Activated B cell treated with CpG ODN at 0.5 μM for 24 hours (primary cell): Measurements from ENCODE around the gene TBC1D17. TPM values are rescaled to one million over a fixed set of nuclear protein-coding genes. Genes with fewer than 3 reads are reported as not detected.

ENCODE experiments used
- ATAC-seq: fragments of 200-7000 bp; cut with Tn5 transposase; one replicate; pipeline ENCODE4 v1.10.0; 2021; ENCODE audit warnings: low read depth, mild to moderate bottlenecking, moderate library complexity
- CTCF ChIA-PET: fragments of 350-600 bp; sonication (Branson Sonifier 250); formaldehyde crosslinking; loops from one replicate; lab custom pipeline; 2021; ENCODE audit warnings: antibody characterized with exemption; lab: Charles Lee
- POLR2A ChIA-PET: fragments of 350-600 bp; sonication (Branson Sonifier 250); formaldehyde crosslinking; loops from one replicate; lab custom pipeline; 2021; ENCODE audit warnings: antibody characterized with exemption; lab: Charles Lee
- DNase-seq: peaks from one replicate; pipeline ENCODE4 v3.0.0; 2022
- H3K27ac Mint-ChIP-seq: one replicate; pipeline ENCODE4 v1.8.0; 2020; ENCODE audit warnings: mixed read lengths
- H3K27me3 Mint-ChIP-seq: one replicate; pipeline ENCODE4 v1.8.0; 2021; ENCODE audit warnings: mixed read lengths
- H3K36me3 Mint-ChIP-seq: one replicate; pipeline ENCODE4 v1.8.0; 2021; ENCODE audit warnings: low read depth, mixed read lengths
- H3K4me1 Mint-ChIP-seq: one replicate; pipeline ENCODE4 v1.8.0; 2021; ENCODE audit warnings: mixed read lengths
- H3K4me3 Mint-ChIP-seq: one replicate; pipeline ENCODE4 v1.8.0; 2020; ENCODE audit warnings: mild to moderate bottlenecking, mixed read lengths
- H3K9me3 Mint-ChIP-seq: one replicate; pipeline ENCODE4 v1.8.0; 2020; ENCODE audit warnings: mixed read lengths
- CTCF ChIP-seq: fragments of 200-600 bp; IDR thresholded peaks from one replicate; pipeline ENCODE4 v1.8.0; 2022; ENCODE audit warnings: antibody characterized with exemption, mild to moderate bottlenecking
- intact Hi-C: fragments of 100-400 bp; cut with micrococcal nuclease; formaldehyde crosslinking; loops from one replicate; pipeline ENCODE4 v1.15.1; 2024
- total RNA-seq: library from RNA; stranded (reverse); gene quantifications from 2 replicates; pipeline ENCODE4 v1.2.3, GENCODE V29; 2022

The TBC1D17 gene
- total RNA-seq, 1 donor from 2014 or later: 57.0 TPM

DNA sequence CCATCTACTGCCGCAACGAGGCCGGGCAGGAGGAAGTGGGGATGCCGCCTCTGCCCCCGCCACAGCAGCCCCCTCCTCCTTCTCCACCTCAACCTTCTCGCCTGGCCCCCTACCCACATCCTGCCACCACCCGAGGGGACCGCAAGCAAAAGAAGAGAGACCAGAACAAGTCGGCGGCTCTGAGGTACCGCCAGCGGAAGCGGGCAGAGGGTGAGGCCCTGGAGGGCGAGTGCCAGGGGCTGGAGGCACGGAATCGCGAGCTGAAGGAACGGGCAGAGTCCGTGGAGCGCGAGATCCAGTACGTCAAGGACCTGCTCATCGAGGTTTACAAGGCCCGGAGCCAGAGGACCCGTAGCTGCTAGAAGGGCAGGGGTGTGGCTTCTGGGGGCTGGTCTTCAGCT is 55.2 kb downstream of the TBC1D17 start:
- ChIA-PET POLR2A (interaction anchor here (0.6 to 9.5 kb wide), 8 partner anchors 10 to 120 kb away, joined by 3 to 229 read pairs (median 6); partner anchors contain the start of genes AKT1S1, FUZ and IL4I1), CTCF (no interaction called here)
- Mint-ChIP-seq H3K4me3 (no peak overlapping the region), H3K36me3 (peaks cover 52% of the 10 kb centered on the region), H3K4me1 (peaks cover 33% of the 10 kb centered on the region), H3K27ac (no peak overlapping the region), H3K27me3 (no peaks in the 10 kb centered on the region), H3K9me3 (no peaks in the 10 kb centered on the region)
- DNase-seq: no peak
- ATAC-seq: no peak
- no peak for TF ChIP-seq CTCF
- intact Hi-C loops: no loop called here

DNA sequence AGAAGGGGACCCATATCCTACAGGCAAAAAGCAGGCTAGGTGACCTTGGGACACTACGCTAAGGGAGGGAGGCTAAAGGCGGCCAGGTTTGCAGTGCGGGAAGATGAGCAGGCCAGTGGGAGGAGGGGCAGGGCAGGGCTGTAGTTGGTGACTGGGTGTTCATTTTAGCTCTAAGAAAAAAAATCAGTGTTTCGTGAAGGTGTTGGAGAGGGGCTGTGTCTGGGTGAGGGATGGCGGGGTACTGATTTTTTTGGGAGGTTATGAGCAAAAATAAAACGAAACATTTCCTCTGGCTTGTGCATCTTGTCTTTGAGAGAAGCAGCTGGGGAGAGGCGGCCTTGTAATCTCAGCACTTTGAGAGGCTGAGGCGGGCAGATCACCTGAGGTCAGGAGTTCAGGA is 56.1 kb downstream of the TBC1D17 start:
- peaks cover 27% of the 10 kb centered on the region for H3K4me1 Mint-ChIP-seq
- TF ChIP-seq CTCF: no peak
- ATAC-seq (no peak), DNase-seq (no peak)
- H3K27me3 Mint-ChIP-seq: no peaks in the 10 kb centered on the region
- POLR2A ChIA-PET: interaction anchor here (0.9 to 9.5 kb wide), 5 partner anchors 16 to 57 kb away, joined by 3 to 229 read pairs (median 7); partner anchors contain the start of genes AKT1S1 and IL4I1
- CTCF ChIA-PET: no interaction called here
- no peak overlapping the region for H3K4me3 Mint-ChIP-seq
- H3K36me3 Mint-ChIP-seq: peaks cover 45% of the 10 kb centered on the region
- H3K9me3 Mint-ChIP-seq: no peaks in the 10 kb centered on the region
- intact Hi-C loops: no loop called here
- no peak overlapping the region for H3K27ac Mint-ChIP-seq

DNA sequence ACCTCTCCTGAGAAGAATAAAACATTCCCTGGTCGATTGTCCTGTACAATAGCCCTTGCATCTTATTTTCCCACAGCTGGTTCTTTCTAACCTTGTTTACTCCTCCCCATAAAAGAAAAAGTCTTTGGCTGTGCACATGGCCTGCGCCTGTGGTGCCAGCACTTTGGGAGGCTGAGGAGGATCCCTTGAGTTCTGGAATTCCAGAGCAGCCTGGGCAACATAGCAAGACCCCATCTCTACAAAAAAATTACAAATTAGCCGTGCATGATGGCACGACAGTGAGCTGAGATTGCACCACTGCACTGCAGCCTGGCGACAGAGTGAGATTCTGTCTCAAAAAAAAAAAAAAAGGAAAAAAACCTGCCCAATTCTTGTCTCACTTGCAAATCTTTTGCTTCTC is 59.0 kb downstream of the TBC1D17 start:
- H3K27ac Mint-ChIP-seq: no peak overlapping the region
- ATAC-seq: no peak
- intact Hi-C loops: no loop called here
- no peak for DNase-seq
- peaks cover 3% of the 10 kb centered on the region for H3K27me3 Mint-ChIP-seq
- TF ChIP-seq CTCF: no peak
- ChIA-PET CTCF (interaction anchor here (1.0 kb wide), 1 partner anchor 14 kb away, joined by 3 read pairs; no protein-coding TSS in a partner anchor), POLR2A (interaction anchor here (0.6 kb wide), 1 partner anchor 607 kb away, joined by 5 read pairs; no protein-coding TSS in a partner anchor)
- no peaks in the 10 kb centered on the region for H3K9me3 Mint-ChIP-seq
- peaks cover 19% of the 10 kb centered on the region for H3K36me3 Mint-ChIP-seq
- H3K4me1 Mint-ChIP-seq: peaks cover 7% of the 10 kb centered on the region
- H3K4me3 Mint-ChIP-seq: no peak overlapping the region

DNA sequence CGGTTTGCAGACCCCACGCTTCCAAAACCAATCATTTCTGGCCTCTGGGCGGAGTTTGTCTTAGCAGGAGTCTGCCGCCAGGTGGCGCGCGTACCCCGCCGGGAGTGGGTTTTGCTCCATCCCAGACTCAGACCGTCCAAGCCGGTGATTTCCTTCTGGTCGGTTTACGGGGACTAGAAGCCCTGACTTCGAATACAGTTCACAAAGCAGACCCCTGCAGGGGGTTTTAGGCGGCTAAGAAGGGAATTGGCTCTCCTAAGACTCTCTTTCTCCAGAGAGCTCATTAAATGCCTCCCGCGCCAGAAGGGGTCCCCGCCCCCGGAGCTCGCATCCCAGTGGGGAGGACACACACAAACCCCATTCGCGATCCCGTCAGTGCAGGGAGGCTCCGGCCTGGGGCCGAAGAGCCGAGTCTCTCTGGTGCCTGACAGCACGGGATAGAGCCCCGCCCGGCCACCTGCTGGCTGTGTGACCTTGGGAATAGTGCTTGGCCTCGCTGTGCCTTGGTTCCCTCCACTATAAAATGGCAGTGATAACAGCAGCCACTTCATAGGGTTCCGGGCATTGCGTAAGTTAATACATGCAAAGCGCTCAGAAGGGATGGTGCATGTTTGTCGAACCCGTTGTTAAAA is 60.4 kb downstream of the TBC1D17 start:
- ChIA-PET CTCF (interaction anchor here (0.7 to 1.5 kb wide), 10 partner anchors 10 to 886 kb away, joined by 3 to 6 read pairs (median 3); no protein-coding TSS in a partner anchor), POLR2A (interaction anchor here (1.0 to 2.1 kb wide), 2 partner anchors 8 to 47 kb away, joined by 3 to 7 read pairs; partner anchors contain the start of genes ATF5 and NUP62)
- Mint-ChIP-seq H3K36me3 (peaks cover 8% of the 10 kb centered on the region), H3K4me3 (no peak overlapping the region), H3K4me1 (peaks cover 6% of the 10 kb centered on the region), H3K9me3 (no peaks in the 10 kb centered on the region), H3K27ac (no peak overlapping the region), H3K27me3 (peaks cover 4% of the 10 kb centered on the region)
- ATAC-seq (peak; percentile 83), DNase-seq (peak; percentile 80)
- intact Hi-C loops: loop anchor here (1.0 kb wide), 1 partner anchor 45 kb away; no protein-coding TSS in a partner anchor
- TF ChIP-seq CTCF: peak; percentile 79

Other genes starting within 250 kb of the TBC1D17 start
- gene RRAS, start 237.6 kb upstream of the TBC1D17 start, total RNA-seq: 4.8 and 5.1 TPM in 2 replicates
- gene SCAF1, start 235.5 kb upstream of the TBC1D17 start, total RNA-seq: 58.7 and 61.0 TPM in 2 replicates
- 145 and 171 TPM in 2 replicates for gene IRF3, start 211.8 kb upstream of the TBC1D17 start, total RNA-seq
- gene BCL2L12, start 211.8 kb upstream of the TBC1D17 start, total RNA-seq: 30.7 and 39.1 TPM in 2 replicates
- gene PRMT1, start 200.4 kb upstream of the TBC1D17 start, total RNA-seq: 372 and 376 TPM in 2 replicates
- 6.8 and 9.5 TPM in 2 replicates for gene ADM5, start 188.1 kb upstream of the TBC1D17 start, total RNA-seq
- gene CPT1C, start 186.6 kb upstream of the TBC1D17 start, total RNA-seq: 0.35 and 0.51 TPM in 2 replicates
- 0.39 and 0.55 TPM in 2 replicates for gene TSKS, start 114.4 kb upstream of the TBC1D17 start, total RNA-seq
- gene AP2A1, start 110.7 kb upstream of the TBC1D17 start, total RNA-seq: 56.7 and 60.6 TPM in 2 replicates
- gene FUZ, start 64.4 kb upstream of the TBC1D17 start, total RNA-seq: 12.0 and 15.0 TPM in 2 replicates
- 70.1 and 88.8 TPM in 2 replicates for gene MED25, start 59.4 kb upstream of the TBC1D17 start, total RNA-seq
- 103 and 107 TPM in 2 replicates for gene PTOV1, start 26.5 kb upstream of the TBC1D17 start, total RNA-seq
- 174 and 205 TPM in 2 replicates for gene PNKP, start 10.1 kb upstream of the TBC1D17 start, total RNA-seq
- 21.3 and 28.7 TPM in 2 replicates for gene AKT1S1, start 347 bp upstream of the TBC1D17 start, total RNA-seq
- gene IL4I1, start 19.2 kb downstream of the TBC1D17 start, total RNA-seq: 24.0 and 25.5 TPM in 2 replicates
- 198 and 199 TPM in 2 replicates for gene ATF5, start 51.5 kb downstream of the TBC1D17 start, total RNA-seq
- 96.8 and 114 TPM in 2 replicates for gene NUP62, start 51.8 kb downstream of the TBC1D17 start, total RNA-seq
- not detected in 2 replicates for gene SIGLEC11, start 83.5 kb downstream of the TBC1D17 start, total RNA-seq
- 71.1 and 82.6 TPM in 2 replicates for gene VRK3, start 147.7 kb downstream of the TBC1D17 start, total RNA-seq
- 10.5 and 14.2 TPM in 2 replicates for gene ZNF473, start 148.3 kb downstream of the TBC1D17 start, total RNA-seq